GM19193 (cell line): ENCODE data around the gene KANK4.

Source experiments
- POLR2A ChIP-seq: IDR thresholded peaks from 4 replicates; pipeline ENCODE4 v1.6.1; 2011; ENCODE audit not compliant: insufficient read depth, insufficient read length; ENCODE audit errors: extremely low read depth

The KANK4 gene

DNA sequence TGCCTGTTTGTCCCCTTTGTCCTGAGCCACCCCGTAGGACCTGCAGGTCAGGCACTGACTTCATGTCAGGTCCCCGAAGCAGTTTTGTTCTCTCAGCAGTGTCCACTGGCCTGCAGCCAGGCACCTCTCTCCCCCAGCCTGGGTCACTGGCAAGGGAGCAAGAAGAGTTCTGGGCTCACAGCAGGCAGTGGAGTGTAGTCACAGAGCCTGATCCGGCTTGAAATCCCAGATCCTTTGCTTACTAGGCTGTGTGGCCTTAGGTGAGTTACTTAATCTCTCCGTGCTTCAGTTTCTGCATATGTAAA is 90.4 kb downstream of the KANK4 start:
- no peak for TF ChIP-seq POLR2A

DNA sequence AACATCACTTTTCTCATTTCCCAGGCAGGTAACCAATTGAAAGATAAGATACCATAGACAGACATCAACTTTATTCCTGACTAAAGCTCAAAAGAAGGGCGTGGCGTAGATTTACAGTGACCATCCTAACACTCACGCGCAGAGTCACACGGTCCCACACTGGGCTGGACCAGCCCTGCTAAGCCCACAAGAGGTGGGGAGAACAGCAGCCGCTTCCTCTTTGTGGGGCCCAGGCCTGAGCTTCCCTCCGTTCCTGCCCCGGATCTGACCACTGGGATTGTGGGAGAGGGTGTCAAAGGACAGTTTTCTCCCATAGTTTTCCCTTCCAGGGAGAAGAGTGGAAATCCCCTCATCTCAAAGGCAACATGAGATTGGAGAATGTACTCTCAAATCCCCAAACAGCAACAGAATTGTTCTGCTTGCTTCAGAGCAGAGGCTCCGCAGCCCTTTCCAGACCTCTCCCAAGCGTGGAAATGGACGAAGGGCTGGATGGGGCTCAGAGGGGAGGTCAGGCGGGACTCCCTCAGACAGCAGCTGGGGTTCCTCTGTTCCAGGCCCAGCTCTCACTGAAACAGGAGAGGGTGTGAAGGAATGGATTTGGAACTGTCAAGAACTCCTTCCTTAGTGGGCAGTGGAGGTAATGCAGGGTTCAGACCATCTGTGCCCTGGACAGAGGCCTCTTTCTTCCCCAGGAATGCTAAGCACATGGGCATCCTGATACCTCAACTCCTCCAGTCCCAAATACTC is 90.9 kb downstream of the KANK4 start:
- TF ChIP-seq POLR2A: no peak

DNA sequence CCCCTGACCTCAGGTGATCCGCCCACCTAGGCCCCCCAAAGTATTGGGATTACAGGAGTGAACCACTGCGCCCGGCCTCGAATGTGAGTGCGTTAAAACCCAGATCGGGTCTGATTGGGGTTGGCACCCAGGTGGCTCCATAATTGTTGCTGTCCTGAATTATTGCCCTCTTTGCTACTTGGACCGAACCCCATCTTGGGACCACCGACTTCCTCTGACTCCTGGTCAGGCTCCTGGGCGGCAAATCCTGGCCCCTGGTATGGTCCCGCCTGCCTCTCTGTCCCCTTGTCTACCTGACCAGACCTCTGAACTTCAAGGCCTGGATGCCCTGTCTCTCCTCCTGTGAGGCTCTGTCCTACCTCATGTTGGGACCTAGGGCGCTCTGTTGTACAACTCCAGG is 91.7 kb downstream of the KANK4 start:
- no peak for TF ChIP-seq POLR2A

DNA sequence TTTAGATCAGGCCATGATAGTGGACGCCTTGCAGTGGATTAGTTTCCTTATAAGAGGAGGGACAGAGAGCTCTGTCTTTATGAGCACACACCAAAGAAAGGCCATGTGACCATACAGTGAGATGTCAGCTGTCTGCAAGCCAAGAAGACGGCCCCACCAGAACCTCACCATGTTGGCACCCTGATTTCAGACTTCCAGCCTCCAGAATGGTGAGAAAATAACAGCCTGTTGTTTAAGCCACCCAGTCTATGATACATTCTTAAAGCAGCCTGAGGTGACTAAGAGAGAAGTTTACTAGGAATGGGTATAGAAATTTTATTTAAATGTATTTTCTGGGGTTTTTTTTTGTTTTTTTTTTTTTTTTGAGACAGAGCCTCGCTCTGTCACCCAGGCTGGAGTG is 95.1 kb downstream of the KANK4 start:
- TF ChIP-seq POLR2A: no peak

DNA sequence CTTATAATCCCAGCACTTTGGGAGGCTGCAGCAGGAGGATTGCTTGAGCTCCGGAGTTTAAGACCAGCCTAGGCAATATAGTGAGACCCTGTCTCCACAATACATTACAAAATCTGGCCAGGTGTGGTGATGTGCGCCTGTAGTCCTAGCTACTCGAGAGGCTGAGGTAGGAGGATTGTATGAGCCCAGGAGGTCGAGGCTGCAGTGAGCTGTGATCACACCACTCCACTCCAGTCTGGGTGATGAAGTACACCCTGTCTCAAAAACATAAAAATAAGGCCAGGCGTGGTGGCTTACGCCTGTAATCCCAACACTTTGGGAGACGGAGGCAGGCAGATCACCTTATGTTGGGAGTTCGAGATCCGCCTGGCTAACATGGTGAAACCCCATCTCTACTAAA is 96.9 kb downstream of the KANK4 start:
- TF ChIP-seq POLR2A: no peak

DNA sequence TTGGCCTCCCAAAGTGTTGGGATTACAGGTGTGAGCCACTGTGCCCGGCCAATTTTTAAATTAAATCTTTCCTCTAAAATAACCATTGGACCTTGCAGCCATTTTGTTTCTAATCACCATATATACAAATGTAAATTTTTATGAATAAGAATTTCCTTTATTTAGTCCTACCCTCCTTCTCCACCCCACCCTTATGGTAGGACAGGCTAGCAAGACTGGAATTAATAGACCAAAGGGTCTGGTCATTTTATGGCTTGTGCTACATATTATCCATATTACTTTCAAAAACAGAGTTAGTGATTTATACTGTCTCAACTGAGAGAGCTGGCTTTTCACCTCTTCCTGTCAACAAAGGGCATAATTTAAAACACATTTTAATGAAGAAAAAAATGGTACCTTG is 98.1 kb downstream of the KANK4 start:
- no peak for TF ChIP-seq POLR2A

DNA sequence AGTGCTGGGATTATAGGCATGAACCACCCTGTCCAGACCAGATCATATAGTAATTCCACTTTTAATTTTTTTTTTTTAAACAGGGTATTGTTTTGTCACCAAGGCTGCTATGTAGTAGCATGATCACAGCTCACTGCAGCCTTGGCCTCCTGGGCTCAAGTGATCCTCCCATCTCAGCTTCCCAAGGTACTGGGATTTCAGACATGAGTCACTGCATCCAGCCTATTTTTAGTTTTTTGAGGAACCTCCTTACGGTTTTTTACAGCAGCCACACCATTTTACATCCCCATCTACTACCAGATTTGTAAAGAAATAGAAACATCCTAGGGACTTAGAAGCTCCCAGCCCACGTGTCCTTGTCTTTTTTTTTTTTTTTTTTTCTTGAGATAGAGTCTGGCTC is 100.6 kb downstream of the KANK4 start:
- TF ChIP-seq POLR2A: no peak

DNA sequence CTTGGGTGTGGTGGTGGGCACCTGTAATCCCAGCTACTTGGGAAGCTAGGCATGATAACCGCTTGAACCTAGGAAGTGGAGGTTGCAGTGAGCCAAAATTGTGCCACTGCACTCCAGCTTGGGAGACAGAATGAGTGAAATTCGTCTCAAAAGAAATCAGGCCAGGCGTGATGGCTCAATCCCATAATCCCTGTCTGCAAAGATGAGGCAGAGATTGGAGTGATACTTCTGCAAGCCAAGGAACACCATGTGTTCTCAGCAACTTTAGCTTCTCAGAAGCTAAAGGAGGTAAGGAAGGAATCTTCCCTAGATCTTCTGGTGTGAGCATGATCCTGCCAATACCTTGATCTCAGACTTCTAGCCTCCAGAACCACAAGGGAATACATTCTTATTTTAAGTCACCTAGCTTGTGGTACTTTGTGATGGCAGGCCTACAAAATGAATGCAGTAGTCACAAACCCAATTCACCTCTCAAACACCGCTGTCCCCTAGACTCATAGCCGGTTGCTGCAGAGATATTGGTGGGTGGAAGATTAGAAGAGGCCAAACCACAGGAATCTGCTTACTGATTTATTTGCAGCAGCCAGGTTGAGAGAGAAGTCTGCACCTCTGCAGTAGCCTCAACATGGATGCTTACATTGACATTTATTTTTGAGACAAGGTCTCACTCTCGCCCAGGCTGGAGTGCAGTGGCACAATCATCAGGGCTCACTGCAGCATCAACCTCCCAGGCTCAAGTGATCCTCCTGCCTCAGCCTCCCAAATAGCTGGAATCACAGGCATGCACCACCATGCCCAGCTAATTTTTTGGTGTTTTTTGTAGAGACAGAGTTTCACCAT is 105.9 kb downstream of the KANK4 start:
- TF ChIP-seq POLR2A: no peak

DNA sequence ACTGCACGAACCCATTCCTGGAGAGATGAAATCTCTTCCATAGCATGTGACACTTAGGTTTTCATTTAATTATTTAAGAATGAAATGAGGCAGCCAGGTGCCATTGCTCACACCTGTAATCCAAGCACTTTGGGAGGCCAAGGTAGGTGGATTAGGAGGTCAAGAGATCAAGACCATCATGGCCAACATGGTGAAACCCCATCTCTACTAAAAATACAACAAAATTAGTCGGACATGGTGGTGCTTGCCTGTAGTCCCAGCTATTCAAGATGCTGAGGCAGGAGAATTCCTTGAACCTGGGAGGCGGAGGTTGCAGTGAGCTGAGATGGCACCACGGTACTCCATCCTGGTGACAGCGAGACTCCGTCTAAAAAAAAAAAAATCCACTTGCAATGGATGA is 106.8 kb downstream of the KANK4 start:
- no peak for TF ChIP-seq POLR2A

DNA sequence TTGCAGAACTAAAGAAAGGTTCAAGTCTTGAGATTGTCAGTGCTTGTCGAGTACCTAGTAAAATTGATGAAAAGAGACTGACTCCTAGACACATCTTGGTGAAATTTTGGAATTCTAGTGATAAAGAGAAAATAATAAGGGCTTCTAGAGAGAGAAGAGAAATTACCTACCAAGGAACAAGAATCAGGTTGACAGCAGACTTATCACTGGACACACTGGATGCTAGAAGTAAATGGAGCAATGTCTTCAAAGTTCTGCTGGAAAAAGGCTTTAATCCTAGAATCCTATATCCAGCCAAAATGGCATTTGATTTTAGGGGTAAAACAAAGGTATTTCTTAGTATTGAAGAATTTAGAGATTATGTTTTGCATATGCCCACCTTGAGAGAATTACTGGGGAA is 108.3 kb downstream of the KANK4 start:
- TF ChIP-seq POLR2A: no peak

DNA sequence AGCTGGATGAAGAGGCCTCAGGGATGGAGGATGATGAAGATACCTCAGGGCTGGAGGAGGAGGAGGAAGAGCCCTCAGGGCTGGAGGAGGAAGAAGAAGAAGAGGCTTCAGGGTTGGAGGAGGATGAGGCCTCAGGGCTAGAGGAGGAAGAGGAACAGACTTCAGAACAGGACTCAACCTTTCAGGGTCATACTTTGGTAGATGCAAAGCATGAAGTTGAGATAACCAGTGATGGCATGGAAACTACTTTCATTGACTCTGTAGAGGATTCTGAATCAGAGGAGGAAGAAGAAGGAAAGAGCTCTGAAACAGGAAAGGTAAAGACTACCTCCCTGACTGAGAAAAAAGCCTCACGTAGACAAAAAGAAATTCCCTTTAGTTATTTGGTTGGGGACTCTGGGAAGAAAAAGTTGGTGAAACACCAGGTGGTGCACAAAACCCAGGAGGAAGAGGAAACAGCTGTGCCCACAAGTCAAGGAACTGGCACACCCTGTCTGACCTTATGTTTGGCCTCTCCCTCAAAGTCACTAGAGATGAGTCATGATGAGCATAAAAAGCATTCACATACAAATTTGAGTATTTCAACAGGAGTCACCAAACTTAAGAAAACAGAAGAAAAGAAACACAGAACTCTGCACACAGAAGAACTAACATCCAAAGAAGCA is 109.2 kb downstream of the KANK4 start:
- TF ChIP-seq POLR2A: no peak

DNA sequence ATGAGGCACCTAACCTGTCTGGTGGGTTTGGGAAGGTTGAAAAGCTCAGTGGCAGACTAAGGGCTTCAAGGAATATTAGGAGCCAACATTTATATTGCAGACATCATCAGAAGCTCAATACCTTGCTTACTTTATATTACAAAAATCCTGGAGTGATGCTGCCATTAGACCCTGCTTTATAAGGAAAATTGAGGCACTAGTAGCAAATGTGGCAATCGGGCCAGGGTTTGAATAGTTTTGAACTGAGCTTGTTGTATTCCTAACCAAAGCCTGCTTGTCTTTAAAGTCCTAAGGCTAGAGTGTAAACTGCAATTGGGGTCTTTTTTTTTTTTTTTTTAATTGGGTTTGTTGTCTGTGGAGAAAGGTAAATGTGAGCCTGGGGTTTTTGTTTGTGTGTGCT is 110.3 kb downstream of the KANK4 start:
- TF ChIP-seq POLR2A: no peak

DNA sequence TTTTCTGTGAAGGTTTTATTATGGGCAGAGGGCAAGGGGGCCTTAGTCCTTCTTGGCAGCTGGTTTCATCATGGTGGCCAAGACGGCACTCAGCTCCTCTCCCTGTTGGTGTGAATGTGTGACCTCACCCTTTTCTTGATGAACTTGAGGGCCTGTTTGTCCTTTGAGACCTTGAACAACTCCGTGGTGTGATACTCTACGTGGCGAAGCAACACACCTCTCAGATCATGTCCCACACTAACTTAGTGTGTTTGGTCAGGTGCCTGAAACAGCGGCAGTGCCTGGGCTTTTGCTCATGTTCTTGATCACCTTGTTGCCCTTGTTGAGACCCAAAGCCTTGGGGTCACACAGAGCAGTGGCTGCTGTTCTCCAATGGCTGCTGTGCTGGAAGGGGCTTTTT is 111.1 kb downstream of the KANK4 start:
- no peak for TF ChIP-seq POLR2A

DNA sequence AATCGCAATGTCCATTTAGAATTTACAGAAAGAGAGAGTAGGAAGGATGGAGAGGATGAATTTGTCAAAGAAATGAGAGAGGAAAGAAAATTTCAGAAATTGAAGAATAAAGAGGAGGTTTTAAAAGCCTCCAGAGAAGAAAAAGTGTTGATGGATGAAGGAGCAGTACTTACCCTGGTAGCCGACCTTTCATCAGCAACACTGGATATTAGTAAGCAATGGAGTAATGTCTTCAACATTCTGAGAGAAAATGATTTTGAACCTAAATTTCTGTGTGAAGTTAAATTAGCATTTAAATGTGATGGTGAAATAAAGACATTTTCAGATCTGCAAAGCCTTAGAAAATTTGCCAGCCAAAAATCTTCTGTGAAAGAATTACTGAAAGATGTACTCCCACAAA is 112.0 kb downstream of the KANK4 start:
- TF ChIP-seq POLR2A: no peak

DNA sequence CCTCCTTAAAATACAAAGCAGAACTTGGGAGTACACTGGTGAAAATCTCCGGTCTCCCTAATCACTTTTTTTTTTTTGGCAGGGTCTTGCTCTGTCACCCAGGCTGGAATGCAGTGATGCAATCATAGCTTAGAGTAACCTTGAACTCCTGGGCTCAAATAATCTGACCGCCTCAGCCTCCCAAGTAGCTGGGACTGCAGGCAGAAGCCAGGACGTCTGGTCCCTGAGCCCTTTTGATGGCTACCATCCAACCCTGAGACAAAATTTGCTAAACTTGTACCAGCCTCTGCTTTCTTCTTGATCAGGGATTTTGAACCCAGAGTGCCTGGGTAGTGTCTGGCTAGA is 120.5 kb downstream of the KANK4 start:
- TF ChIP-seq POLR2A: no peak

DNA sequence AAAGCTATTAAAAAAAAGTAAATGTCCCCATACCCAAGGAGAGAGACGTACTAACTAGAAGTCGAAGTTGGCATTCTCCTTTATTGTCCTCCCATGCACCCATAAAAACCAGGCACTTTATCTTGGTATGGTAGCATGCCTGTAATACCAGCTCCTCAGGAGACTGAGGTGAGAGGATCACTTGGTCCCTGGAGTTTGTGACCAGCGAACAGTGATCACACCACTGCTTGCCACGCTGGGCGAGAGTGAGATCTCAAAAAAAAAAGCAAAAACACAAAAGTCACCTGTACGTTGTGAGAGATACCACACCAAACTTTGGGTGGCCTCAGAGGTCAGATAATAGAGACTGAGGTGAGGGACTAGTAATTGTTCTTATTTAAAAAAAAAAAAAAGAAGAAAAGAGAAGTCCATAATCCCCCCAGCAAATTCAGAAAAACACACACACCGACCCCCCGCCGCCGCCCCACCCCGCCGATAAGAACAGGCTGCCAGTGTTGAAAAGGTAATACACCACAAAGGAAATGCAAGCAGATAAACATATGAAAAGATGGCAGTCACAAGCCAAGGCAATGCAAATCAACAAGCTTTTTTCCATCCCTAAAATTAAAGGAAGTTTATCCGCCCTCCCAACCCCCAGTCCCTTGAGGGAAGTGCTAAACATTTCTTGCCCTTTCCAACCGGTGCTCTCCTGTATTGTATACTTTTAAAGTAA is 121.0 kb downstream of the KANK4 start:
- no peak for TF ChIP-seq POLR2A

DNA sequence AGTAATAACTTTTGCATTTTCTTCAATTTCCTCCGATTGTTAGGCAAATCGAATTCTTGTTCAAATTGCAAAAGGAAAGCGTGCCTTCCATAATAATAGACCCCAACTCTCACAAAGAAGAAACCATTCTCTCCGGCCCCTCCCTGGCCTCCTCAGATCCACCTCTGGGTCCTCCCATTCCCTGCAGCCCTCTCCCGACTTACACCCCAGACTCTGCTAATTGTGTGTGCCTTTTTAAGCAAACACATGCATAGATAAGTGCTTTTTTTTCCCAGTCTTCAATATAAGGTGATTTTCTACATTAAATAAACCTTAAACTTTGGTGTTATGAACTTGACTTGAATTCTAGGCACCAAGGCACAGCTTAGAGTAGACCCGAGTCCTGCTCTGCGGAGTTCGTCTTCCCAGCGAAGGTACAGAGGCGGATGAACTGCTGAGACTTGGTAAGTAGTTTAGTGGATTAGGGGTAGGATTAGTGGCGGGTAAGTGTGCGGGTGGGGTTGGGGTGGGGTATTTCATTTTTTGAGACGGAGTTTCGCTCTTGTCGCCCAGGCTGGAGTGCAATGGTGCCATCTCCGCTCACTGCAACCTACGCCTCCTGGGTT is 123.0 kb downstream of the KANK4 start:
- no peak for TF ChIP-seq POLR2A
